ENCODE measurements around the gene SUSD3.

The SUSD3 gene

DNA sequence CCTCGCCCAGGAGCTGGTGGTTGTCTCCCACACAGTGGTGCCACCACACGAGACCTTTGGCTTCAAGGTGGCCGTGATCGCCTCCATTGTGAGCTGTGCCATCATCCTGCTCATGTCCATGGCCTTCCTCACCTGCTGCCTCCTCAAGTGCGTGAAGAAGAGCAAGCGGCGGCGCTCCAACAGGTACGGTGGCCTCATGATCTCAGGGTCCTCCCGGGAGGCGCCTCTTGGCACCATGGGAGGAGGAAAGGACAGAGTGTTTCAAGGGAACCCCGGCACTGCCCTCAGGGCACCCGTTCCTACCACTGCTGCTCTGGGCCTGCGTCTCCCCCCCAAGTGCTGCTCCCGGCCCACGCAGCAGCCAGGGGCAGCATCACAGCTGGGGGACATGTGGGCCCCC is 19.3 kb downstream of the SUSD3 start:
- DNase-seq: no peak

DNA sequence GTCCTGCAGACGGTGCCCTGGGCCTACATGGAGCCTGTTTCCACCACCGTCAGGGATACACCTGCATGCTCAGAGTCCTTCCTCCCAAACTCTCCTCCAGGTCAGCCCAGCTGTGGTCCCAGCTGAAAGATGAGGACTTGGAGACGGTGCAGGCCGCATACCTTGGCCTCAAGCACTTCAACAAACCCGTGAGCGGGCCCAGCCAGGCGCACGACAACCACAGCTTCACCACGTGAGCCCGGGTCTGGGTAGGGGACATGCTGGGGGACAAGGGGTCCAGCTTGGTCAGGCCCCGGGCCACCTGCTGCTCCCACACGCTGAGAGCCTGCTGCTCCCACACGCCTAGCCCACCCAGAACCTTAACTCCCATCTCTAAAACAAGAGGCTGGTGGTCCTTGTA is 20.9 kb downstream of the SUSD3 start:
- no peak for DNase-seq

DNA sequence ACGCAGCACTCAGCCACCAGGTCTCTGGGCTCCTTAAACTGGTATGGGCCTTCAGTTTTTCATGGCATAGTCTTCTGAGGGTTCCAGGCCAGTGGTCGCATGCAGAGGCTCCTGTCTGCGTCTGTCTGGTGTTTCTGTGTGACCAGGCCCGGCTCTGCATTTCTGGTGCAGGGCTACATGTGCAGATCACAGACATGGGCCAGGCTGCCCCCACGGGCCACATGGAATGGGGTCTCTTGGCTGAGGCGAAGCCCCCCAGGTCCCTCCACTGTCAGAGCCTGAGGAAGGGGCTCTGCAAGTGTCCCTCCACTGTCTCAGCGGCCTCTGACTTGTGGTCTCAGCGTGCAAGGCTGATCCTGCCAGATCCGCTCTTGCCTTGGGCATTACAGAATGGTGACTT is 21.9 kb downstream of the SUSD3 start:
- no peak for DNase-seq

DNA sequence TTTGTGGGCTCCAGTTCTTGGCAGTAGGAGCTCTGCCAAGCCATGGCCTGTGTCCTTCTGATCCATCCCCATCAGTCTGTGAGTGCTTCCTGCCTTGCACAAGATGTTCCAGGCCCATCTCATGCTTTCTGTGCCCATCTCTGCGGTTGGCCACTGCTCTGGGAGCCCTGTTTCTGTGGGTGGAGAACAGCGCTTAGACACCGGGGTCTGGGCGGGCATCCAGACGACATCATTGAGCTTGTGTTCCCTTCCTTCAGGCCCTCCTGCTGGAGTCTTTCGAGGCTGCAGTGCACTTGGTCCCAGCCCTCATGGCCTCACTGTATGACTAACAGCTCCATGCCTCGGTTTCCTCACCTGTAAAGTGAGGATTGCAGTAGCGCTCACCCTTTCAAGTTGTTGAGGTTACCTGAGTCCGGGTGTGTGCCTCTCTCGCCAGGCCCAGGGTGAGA is 22.6 kb downstream of the SUSD3 start:
- DNase-seq: no peak

DNA sequence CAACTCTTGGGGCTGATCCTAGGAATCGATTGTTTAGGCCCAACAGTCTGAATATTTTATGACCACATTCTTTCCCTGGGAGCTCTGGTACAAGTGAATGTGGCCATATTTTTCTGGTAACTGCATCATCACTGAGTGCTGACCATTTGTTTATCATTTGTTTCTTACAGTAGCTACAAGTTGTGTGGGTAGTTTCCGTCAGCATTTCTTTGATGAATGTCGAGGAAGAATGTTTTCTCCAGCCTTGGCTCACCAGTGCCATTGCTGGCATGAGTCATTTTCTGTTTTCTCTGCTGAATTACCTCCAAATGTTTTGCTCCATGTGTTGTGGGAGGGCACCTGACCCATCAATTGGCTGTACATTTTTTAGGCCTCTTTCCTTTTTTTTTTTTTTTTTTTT is 23.4 kb downstream of the SUSD3 start:
- no peak for DNase-seq

DNA sequence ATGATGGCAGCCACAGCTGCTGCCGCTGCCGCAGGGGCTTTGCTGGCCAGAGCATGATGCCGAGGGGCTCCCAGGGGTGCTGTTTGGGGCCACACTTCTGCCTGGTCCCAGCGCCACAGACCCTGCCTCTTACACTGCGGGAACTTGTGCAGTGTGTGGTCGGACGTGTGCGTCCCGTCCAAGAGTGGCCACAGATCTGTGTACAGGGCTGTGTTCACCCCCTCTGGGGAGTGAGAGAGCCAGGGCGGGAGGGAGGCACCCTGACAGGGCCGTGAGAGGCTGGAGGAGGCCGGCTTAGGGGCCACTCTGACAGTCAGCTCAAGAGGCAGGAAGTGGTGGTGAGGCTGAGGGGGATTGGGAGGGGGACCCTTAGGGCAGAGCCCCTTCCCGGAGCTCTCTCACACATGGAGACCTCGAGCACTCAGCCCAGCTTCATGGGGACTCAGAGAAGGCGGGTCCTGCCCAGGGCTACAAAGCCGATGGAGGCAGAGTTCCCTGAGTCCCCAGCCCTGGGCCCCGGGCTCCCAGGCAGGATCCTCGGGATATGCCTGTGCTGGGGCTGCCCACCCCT is 24.4 kb downstream of the SUSD3 start:
- DNase-seq: no peak

DNA sequence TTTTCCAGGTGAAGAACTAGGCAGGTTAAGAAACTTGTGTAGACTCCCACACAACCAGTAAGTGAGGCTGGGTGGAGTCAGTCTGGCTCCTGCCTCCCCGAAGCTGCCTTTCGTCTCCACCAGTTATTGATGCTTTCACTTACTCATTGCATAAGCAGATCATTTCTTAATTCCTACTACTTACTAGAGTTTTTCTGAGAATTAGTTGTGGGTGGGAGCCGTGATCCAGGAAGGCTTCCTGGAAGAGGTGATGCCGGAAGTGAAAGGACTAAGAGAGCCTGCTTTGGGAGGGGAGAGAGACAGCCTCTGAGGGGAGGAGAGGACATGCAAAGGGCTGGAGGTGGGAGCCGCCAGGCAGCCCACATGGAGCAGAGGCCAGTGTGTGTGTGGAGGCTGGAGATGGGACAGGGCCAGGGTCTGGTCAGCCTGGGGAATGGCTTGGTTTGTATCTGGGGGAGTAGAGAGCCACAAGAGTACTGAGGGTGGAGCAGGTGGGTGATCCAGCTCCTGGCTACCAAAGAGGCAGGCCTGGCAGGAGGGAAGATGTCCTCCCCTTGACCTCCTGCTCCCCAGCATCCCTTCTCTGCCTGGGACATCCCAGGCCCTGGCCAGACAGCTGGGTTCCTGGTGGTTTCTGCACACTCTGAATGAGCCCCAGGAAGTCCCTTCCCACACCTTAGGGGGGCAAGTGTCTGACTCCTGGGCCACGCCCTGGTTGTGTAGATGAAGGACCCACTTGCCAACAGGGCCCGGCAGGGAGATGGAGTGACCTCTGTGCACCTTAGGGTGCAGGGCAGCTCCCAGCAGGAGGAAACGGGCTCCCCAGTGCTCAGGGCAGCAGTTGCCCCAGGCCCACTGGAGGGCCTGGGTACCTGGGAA is 25.3 kb downstream of the SUSD3 start:
- no peak for DNase-seq

DNA sequence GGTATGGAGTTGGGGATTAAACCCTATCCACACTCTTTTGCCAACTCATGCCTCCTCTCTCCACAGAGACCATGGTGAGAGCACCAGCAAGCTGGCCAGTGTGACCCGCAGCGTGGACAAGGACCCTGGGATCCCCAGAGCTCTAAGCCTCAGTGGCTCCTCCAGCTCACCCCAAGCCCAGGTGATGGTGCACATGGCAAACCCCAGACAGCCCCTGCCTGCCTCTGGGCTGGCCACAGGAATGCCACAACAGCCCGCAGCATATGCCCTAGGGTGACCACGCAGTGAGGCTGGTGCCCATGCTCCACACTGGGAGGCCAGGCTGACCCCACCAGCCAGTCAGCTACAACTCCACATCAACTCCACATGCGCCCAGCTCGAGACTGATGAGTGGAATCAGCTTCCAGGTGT is 26.0 kb downstream of the SUSD3 start:
- DNase-seq: no peak

DNA sequence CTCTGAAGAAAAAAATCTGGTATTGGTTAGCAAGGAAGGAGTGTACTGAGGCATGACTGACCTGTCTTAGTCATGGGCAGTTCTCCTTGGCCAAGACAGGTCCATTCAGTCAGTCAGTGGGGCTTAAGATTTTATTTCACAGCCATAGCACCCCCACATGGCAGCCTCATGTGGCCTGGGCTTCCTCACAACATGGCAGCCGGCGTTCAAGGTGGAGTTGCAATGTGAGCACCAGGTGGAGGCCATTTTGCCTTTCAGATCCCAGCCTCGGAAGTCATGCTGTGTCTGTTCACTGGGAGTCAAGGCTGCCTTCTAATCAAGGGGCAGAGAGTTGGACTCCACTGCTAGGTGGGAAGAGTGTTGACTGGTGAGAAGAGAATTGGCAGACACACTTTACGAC is 27.2 kb downstream of the SUSD3 start:
- no peak for DNase-seq

DNA sequence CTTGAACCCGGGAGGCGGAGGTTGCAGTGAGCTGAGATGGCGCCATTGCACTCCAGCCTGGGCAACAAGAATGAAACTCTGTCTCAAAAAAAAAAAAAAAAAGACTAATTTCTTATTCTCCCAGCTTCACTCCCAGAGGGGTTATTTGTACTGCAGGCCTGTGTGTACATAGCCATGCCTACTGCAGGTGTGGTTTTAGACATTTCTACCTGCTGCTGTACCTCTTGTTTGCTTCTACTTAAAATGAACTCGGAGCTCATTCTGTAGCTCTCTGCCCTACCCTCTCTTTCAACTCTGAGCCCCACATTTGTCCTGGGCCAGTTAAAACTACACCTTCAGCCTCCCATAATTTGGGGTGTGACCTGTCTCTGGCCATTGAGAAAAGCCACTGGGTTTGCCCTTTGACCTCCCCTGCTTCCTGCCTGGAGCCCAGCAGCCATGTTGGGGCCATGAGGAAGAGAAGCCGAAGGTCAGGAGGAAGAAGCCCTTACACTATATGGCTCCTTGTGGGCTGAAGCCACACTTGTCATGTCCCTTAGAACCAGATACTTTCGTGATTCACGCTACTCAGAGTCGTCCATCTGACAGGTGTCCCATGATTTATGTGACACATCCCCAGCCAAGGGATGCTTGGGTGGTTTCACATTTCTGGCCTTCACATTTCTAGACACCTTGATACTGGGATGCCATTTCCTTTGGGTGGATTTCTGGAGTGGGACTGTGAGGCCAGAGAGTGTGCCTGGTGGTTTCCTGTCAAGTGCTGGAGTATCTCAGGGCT is 28.1 kb downstream of the SUSD3 start:
- no peak for DNase-seq

DNA sequence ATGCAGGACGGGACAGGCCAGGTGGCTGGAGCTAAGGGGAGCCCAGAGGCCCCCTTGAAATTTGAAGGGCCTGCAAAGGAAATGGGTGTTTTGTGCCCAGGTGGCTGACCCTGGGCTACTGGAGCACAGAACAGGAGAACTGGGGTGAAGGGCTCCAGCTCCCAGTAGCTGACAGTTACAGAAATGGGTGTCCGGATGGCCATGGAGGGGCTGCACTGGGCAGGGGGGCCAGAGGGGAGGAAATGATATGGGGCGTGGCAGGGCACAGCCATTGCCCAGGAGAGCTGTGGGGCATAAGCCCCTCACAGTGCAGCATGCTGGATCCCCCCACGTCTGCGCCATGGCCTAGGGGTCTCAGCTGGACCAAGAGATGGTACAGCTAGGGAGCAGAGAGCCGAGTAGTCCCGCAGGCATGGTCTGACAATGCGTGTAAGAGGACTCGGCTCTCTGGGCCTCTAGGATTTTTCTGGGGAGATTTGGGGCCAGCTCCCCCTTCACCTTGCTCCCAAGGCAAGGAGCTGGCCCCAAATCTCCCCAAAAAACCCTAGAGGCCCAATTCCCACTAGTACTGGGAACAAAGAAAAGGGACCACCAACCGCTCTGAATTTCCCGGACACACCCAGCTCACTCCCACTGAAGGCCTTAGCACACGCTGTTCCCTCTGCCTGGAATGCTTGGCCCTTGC is 29.6 kb downstream of the SUSD3 start:
- no peak for DNase-seq

DNA sequence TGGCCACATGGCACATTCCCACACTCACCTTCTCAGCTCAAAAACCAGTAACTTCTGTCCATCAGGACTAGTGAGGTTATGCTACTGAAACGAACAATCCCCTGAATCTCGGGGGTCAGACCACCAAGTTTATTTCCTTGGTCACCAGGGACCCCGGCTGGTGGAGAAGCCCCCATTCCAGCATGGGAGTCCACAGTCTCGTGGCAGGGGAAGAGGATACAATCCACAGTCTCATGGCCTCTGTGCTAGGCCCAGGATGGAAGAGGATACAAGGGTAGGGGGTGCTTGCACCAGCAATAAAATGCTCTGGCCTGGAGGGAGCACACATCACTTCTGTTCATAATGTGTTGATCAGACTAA is 30.1 kb downstream of the SUSD3 start:
- DNase-seq: no peak

DNA sequence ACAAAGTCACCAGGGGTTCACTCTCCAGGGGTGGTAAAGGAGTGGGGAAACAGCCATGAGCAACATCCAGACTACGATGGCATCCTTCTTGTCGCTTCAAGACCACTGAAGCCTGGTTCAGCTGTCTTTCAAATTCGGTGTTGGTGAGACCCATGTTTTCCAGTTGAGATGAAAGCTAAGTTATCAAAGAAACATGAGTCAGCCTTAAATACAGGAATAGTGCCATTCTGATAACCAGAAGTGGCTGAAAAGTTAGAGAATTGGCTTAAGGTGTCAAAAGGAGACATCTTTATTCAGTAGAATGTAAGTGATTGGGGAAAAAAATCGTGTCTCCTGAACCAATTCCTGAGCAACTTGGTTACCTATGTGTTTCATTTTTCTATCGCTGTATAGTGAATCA is 30.5 kb downstream of the SUSD3 start:
- DNase-seq: no peak

DNA sequence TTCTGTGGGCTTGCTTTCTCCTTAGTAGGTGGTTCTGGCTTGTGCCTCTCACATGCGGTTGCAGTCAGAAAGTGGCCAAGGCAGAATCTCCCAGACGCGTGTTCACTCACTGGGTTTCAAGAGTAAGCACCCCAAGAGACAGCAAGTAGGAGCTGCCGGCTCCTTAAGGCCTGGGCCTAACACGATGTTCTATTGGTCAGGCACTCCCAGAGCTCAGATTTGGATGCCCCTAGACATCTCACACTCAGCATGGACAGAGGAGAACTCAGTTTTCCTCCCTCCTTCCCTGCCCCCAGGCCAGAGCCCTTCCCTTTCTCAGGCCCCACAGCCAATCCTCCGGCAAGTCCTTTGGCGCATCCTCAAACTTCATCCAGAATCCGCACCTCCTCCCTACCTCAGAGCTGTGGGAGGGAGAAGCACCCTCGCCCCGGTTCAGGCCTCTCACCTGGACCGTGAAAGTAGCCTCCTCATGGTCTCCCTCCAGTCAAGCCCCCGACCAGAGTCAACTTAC is 31.0 kb downstream of the SUSD3 start:
- DNase-seq: no peak

DNA sequence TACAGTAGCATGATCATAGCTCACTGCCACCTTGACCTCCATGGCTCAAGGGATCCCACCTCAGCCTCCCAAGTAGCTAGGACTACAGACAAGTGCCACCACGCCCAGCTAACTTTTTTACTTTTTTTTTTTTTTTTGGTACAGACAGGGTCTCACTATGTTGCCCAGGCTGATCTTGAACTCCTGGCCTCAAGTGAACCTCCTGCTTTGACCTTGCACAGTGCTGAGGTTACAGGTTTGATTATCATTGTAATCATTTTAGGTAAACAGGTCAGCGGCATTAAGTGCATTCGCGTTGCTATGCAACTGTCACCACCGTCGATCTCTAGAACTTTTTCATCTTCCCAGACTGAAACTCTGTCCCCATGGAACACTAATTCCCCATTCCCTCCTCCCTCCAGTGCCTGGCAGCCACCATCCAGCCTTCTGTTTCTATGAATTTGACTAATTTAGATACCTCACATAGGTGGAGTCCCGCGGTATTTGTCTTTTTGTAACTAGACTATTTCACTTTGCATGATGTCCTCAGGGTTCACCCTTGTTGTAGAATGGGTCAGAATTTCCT is 31.7 kb downstream of the SUSD3 start:
- DNase-seq: no peak

DNA sequence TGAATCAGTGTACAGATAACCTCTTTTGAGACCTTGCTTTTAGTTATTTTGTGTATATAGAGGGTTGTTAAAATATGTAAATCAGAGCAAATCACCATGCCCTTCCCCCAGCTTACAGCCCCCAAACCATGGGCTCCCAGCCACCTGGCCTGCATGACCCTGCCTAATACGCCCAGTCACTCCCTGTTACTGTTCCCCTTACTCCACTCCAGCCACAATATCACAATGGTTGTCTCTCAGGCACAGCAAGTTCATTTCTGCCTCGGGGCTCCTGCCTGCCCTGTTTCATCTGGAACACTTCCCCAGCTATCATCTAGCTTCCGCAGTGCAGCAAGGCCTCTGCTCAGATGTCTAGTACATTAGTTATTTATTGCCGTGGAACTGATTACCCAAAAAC is 32.6 kb downstream of the SUSD3 start:
- DNase-seq: no peak

DNA sequence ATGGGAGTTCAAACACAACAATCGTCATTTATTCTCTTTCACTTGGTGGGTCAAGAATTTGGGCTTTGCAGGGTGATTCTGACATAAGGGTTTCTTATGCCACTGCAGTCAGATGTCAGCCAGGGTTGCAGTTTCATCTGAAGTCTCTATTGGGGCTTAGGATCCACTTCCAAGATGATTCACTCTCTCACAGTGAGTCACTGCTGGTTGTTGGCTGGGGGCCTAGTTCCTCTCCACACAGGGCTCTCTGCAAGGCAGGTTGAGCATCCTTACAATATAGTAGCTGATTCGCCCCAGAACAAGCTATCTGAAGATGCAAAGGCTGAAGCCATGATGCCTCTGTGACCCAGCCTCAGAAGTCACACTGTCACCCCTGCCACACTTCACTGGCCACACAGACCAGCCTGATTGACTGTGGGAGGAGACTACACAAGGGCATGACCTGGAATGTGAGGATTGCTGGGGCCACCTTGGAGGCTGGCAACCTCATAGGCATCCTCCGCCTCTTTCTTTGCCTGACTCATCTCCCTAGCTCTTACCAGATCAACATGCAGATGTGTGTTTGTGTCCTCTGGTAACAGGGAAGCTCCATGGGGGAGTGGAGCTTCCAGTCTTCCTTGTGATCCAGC is 33.1 kb downstream of the SUSD3 start:
- DNase-seq: no peak

DNA sequence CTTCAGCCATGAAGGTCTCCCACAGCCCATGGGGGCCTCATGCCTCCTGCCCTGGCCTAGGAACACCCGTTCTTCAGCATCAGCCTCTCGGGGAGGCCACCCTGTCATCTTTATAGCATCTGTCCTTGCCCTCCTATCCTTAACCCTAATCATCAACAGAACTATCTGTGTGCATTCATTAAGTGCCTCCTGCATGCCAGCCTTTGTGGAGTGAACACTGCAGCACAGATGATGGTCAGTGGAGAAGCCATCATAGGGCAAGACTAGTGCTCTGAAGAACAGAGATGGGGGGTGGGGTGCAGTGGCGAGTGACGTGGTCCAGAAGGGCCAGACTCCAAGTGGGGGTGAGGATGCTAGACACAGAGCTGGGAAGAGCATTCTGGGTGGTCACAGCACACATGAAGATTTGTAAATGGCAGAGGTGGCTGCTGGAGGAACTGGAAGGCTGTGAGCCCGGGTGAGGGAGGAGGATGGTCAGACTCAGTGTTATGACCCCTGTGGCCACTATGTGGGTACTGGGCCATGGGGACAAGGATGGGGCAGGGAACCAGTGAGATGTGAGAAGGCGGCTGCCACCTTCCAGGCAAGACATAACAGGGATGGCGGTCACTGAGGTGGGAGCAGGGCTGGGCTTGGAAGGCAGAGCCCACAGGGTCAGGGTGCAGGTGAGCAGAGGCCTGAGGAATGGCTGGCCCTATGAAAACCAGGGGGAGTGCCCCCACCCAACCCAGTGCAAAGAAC is 33.9 kb downstream of the SUSD3 start:
- no peak for DNase-seq

DNA sequence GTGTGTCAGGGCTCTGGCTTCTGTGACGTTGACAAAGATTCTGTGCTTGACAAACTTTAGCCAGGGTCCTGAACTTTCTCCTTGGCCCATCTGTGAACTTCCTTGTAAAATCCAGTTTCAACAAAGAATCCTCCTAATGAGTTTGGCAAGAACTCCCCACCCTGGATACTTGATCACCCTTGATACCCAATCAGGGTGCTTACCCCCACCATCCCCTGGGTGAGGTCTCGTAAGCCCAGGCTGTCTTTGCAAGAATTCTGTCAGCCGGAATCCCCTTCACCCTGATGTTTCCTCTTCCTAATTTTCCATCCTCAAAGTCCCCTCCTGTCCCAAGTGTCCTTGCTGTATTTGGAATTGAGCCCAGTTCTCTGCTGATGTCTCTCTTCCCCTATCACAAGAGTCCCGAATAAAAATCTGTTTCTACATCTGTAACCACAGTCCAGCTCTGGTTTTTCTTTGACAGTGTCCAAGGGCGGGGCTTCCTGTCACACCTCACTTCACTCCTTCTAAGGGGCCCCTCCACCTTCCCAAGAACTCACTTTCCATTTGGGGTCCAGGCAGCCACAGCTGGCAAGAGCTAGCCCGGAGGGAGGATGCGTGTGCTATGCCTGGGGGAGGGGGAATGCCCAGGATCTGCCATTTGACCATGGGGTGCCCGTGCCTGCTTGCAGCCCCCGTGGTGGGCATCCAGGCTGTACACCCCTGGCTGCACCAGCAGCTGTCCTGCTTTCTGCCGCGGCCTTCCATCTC is 34.8 kb downstream of the SUSD3 start:
- no peak for DNase-seq

DNA sequence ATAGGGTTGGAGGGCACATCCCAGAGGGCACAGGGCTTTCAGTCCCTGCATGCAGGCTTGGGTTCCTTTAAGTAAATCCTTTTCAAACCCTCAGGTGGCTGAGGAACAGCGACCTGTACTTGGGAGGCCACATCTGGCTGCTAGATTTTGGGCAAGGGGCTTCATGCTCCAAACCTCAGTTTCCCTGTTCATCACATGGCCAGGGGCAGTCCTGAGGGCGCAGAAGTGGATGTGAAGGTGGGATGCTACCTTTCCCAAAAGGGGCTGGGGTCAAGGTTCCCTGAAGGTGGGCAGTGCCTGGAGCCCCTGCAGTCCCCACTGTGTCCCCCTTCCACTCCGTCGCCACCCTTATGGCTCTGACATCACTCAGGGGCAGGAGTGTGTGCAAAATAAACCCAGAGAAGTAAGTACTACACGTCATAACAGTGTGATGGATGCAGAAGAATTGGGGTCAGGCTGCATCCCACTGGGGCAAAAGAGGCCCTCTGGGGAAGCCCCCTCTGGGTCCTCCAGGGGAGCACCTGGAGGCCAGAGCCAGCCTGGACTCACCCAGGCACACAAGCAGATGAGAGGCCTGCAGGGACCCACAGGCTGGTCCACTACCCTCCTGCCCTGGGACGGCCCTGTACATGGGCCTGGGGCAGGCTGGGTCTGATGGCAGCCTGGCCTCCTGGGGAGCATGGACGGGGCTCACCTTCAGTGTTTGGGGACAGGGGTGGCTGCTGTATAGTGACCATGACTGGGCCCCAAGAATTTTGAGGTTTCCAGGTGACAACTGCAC is 35.6 kb downstream of the SUSD3 start:
- DNase-seq: no peak

Data from effector CD8-positive, alpha-beta T cell (primary cell).